Thymus (tissue), 11 donors: ENCODE data around the gene ZNF662. TPM values are rescaled to one million over a fixed set of nuclear protein-coding genes. Genes with fewer than 3 reads are reported as not detected.

Experiments used
- DNase-seq, 9 donors: peaks; one replicate each; pipeline ENCODE4 v3.0.0-alpha.2; 2013; ENCODE audit warnings: low spot score in 9 of 9, low read depth in 6 of 9, missing footprints in 1 of 9
- H3K27ac ChIP-seq, 2 donors: one replicate each; pipeline ENCODE4 v1.5.1; 2013; ENCODE audit warnings: control low read depth in 1 of 2, low read depth in 1 of 2, low read length in 1 of 2, mild to moderate bottlenecking in 1 of 2, moderate library complexity in 1 of 2
- H3K27me3 ChIP-seq, 2 donors: one replicate each; pipeline ENCODE4 v1.5.1; 2013; ENCODE audit warnings: low read length in 1 of 2; ENCODE audit not compliant: control insufficient read depth in 2 of 2, insufficient read depth in 1 of 2
- H3K36me3 ChIP-seq, 2 donors: one replicate each; pipeline ENCODE4 v1.5.1; 2013; ENCODE audit warnings: low read length in 1 of 2, mild to moderate bottlenecking in 1 of 2, moderate library complexity in 1 of 2; ENCODE audit not compliant: control insufficient read depth in 2 of 2, insufficient read depth in 2 of 2
- H3K4me1 ChIP-seq, 2 donors: one replicate each; pipeline ENCODE4 v1.5.1; 2013; ENCODE audit warnings: low read length in 2 of 2; ENCODE audit not compliant: control insufficient read depth in 2 of 2, insufficient read depth in 2 of 2
- H3K4me3 ChIP-seq, 2 donors: one replicate each; pipeline ENCODE4 v1.5.1; 2013; ENCODE audit warnings: low read length in 2 of 2, control low read depth in 1 of 2, mild to moderate bottlenecking in 1 of 2
- H3K9me3 ChIP-seq, 2 donors: one replicate each; pipeline ENCODE4 v1.5.1; 2013; ENCODE audit warnings: low read length in 1 of 2, mild to moderate bottlenecking in 1 of 2; ENCODE audit not compliant: control insufficient read depth in 2 of 2, insufficient read depth in 1 of 2
- WGBS: extraction: QIAGEN DNeasy Blood & Tissue Kit; methylation state at CpG from one replicate; pipeline ENCODE4 v1.1.7; 2013; 5-methylcytosine and 5-hydroxymethylcytosine counted together
- polyA plus RNA-seq: library from polyadenylated mRNA; stranded (reverse); fragments of 200-250 nt; gene quantifications from one replicate; pipeline ENCODE4 v1.2.3, GENCODE V29; 2013
- total RNA-seq: library from RNA; stranded (reverse); fragments of 120-200 nt; gene quantifications from one replicate; pipeline ENCODE4 v1.2.4, GENCODE V29; 2013
- donor health status: healthy.

The ZNF662 gene
- total and polyA plus RNA-seq, 2 donors: 2.8 to 5.5 TPM

GRCh38 chr3:42946050-42946449 is 40.1 kb downstream of the ZNF662 start:
- WGBS: 93% methylated on average over 5 of the region's 5 CpGs
- no peak for DNase-seq
- no peaks in the 10 kb centered on the region for H3K27me3 ChIP-seq
- no peaks in the 10 kb centered on the region for H3K4me1 ChIP-seq
- no peak overlapping the region for H3K27ac ChIP-seq
- H3K4me3 ChIP-seq: no peak overlapping the region
- no peaks in the 10 kb centered on the region for H3K9me3 ChIP-seq
- no peaks in the 10 kb centered on the region for H3K36me3 ChIP-seq

GRCh38 chr3:42957573-42957972 is 51.6 kb downstream of the ZNF662 start:
- H3K4me3 ChIP-seq: no peak overlapping the region
- no peaks in the 10 kb centered on the region for H3K36me3 ChIP-seq
- no peaks in the 10 kb centered on the region for H3K9me3 ChIP-seq
- no peaks in the 10 kb centered on the region for H3K27me3 ChIP-seq
- 93% methylated on average over 3 of the region's 3 CpGs for WGBS
- peaks cover 0 to 3% of the 10 kb centered on the region in 2 donors for H3K4me1 ChIP-seq
- no peak for DNase-seq
- no peak overlapping the region for H3K27ac ChIP-seq

- WGBS: 91% methylated on average over 5 of the region's 5 CpGs
- DNase-seq: no peak
- Histone ChIP-seq H3K27me3 (no peaks in the 10 kb centered on the region), H3K27ac (no peak overlapping the region), H3K9me3 (no peaks in the 10 kb centered on the region), H3K4me3 (no peak overlapping the region), H3K4me1 (peaks cover 11 to 14% of the 10 kb centered on the region in 2 donors), H3K36me3 (no peaks in the 10 kb centered on the region)
Observed at GRCh38 chr3:42960282-42960681, 54.3 kb downstream of the ZNF662 start.

- Histone ChIP-seq H3K4me3 (no peak overlapping the region), H3K27me3 (no peaks in the 10 kb centered on the region), H3K9me3 (no peaks in the 10 kb centered on the region), H3K36me3 (no peaks in the 10 kb centered on the region), H3K4me1 (peaks cover 14 to 15% of the 10 kb centered on the region in 2 donors), H3K27ac (no peak overlapping the region)
- no peak for DNase-seq
- 99% methylated on average over 1 of the region's 1 CpG for WGBS
Observed at GRCh38 chr3:42960786-42961185, 54.8 kb downstream of the ZNF662 start.

- WGBS: 14% methylated on average over 4 of the region's 4 CpGs
- Histone ChIP-seq H3K4me3 (no peak overlapping the region), H3K27ac (no peak overlapping the region), H3K4me1 (peaks cover 14 to 15% of the 10 kb centered on the region in 2 donors), H3K36me3 (no peaks in the 10 kb centered on the region), H3K9me3 (no peaks in the 10 kb centered on the region), H3K27me3 (no peaks in the 10 kb centered on the region)
- DNase-seq: peak in 7 of 9 donors; percentile 37 to 67 (median 40)
Observed at GRCh38 chr3:42961633-42962032, 55.7 kb downstream of the ZNF662 start.

GRCh38 chr3:42963269-42963668 is 57.3 kb downstream of the ZNF662 start:
- DNase-seq: no peak
- 97% methylated on average over 2 of the region's 2 CpGs for WGBS
- H3K4me3 ChIP-seq: no peak overlapping the region
- peaks cover 14 to 15% of the 10 kb centered on the region in 2 donors for H3K4me1 ChIP-seq
- H3K27me3 ChIP-seq: no peaks in the 10 kb centered on the region
- H3K9me3 ChIP-seq: no peaks in the 10 kb centered on the region
- H3K36me3 ChIP-seq: no peaks in the 10 kb centered on the region
- H3K27ac ChIP-seq: no peak overlapping the region

GRCh38 chr3:42964266-42964665 is 58.3 kb downstream of the ZNF662 start:
- 52% methylated on average over 4 of the region's 4 CpGs for WGBS
- no peaks in the 10 kb centered on the region for H3K9me3 ChIP-seq
- H3K36me3 ChIP-seq: no peaks in the 10 kb centered on the region
- no peak overlapping the region for H3K4me3 ChIP-seq
- peak in 8 of 9 donors; percentile 25 to 81 (median 58) for DNase-seq
- H3K27ac ChIP-seq: no peak overlapping the region
- peaks cover 19 to 20% of the 10 kb centered on the region in 2 donors for H3K4me1 ChIP-seq
- H3K27me3 ChIP-seq: no peaks in the 10 kb centered on the region

Other genes with a start within 250 kb of the ZNF662 start
- 0.14 TPM for gene KLHL40, start 220.6 kb upstream of the ZNF662 start, total RNA-seq
- 0.16 TPM for gene KLHL40, start 220.6 kb upstream of the ZNF662 start, polyA plus RNA-seq
- gene HHATL, start 203.3 kb upstream of the ZNF662 start, total RNA-seq: 1.7 TPM
- 3.7 TPM for gene HHATL, start 203.3 kb upstream of the ZNF662 start, polyA plus RNA-seq
- 0.94 TPM for gene CCDC13, start 132.9 kb upstream of the ZNF662 start, total RNA-seq
- gene CCDC13, start 132.9 kb upstream of the ZNF662 start, polyA plus RNA-seq: 0.59 TPM
- gene HIGD1A, start 101.7 kb upstream of the ZNF662 start, total RNA-seq: 82.9 TPM
- gene HIGD1A, start 101.7 kb upstream of the ZNF662 start, polyA plus RNA-seq: 155 TPM
- gene ACKR2, start 96.7 kb upstream of the ZNF662 start, total RNA-seq: 0.14 TPM
- gene ACKR2, start 96.7 kb upstream of the ZNF662 start, polyA plus RNA-seq: 0.82 TPM
- not detected for gene CYP8B1, start 30.3 kb upstream of the ZNF662 start, total RNA-seq
- gene CYP8B1, start 30.3 kb upstream of the ZNF662 start, polyA plus RNA-seq: 0.02 TPM
- gene GASK1A, start 73.2 kb downstream of the ZNF662 start, total RNA-seq: 1.5 TPM
- 1.0 TPM for gene GASK1A, start 73.2 kb downstream of the ZNF662 start, polyA plus RNA-seq
- gene POMGNT2, start 199.9 kb downstream of the ZNF662 start, total RNA-seq: 5.2 TPM
- gene POMGNT2, start 199.9 kb downstream of the ZNF662 start, polyA plus RNA-seq: 4.5 TPM